ENCODE results near the gene MAP4.

MAP4 gene

GRCh38 chr3:47852604-47853602 lies 163.3 kb downstream of the MAP4 start:
- Histone ChIP-seq H2AFZ (ENCODE audit: low read length) (no peak overlapping the region), H3K9me2 (replicated peaks; ENCODE audit: low read depth, low read length) (no peaks in the 10 kb centered on the region), H3K4me3 (ENCODE audit: low read length, poor library complexity, severe bottlenecking) (no peak overlapping the region), H3K79me2 (ENCODE audit: insufficient read depth, low read length) (no peaks in the 10 kb centered on the region), H3K9ac (ENCODE audit: low read depth, low read length, poor library complexity, severe bottlenecking) (no peak overlapping the region), H3K27me3 (ENCODE audit: insufficient read depth, low read length, poor library complexity, severe bottlenecking) (no peaks in the 10 kb centered on the region), H3K9me3 (ENCODE audit: insufficient read depth, low read depth, low read length) (no peaks in the 10 kb centered on the region), H4K20me1 (ENCODE audit: insufficient read depth, low read length, poor library complexity, severe bottlenecking) (no peaks in the 10 kb centered on the region), H3K36me3 (ENCODE audit: insufficient read depth, low read length) (peaks cover 57% of the 10 kb centered on the region; the same call in 1 of the 2 replicates), H3K4me2 (ENCODE audit: low read depth, low read length, poor library complexity, severe bottlenecking) (no peak overlapping the region), H3K4me1 (ENCODE audit: insufficient read depth, low read length, poor library complexity, severe bottlenecking) (no peaks in the 10 kb centered on the region), H3F3A (ENCODE audit: low read depth) (no peaks in the 10 kb centered on the region)
- TF ChIP-seq CTCF (conservative IDR thresholded peaks at IDR 0.05; ENCODE audit: low read length) (no peak), EZH2phosphoT487 (IDR thresholded peaks at IDR 0.05; ENCODE audit: borderline replicate concordance) (no peak)

GRCh38 chr3:47851888-47852603 lies 164.2 kb downstream of the MAP4 start:
- Histone ChIP-seq H3K4me3 (ENCODE audit: low read length, poor library complexity, severe bottlenecking) (no peak overlapping the region), H3K4me2 (ENCODE audit: low read depth, low read length, poor library complexity, severe bottlenecking) (no peak overlapping the region), H4K20me1 (ENCODE audit: insufficient read depth, low read length, poor library complexity, severe bottlenecking) (no peaks in the 10 kb centered on the region), H3K9ac (ENCODE audit: low read depth, low read length, poor library complexity, severe bottlenecking) (no peak overlapping the region), H3K9me2 (replicated peaks; ENCODE audit: low read depth, low read length) (no peaks in the 10 kb centered on the region), H3K36me3 (ENCODE audit: insufficient read depth, low read length) (peaks cover 65% of the 10 kb centered on the region; the same call in 1 of the 2 replicates), H3K4me1 (ENCODE audit: insufficient read depth, low read length, poor library complexity, severe bottlenecking) (no peaks in the 10 kb centered on the region), H3K27me3 (ENCODE audit: insufficient read depth, low read length, poor library complexity, severe bottlenecking) (no peaks in the 10 kb centered on the region), H3F3A (ENCODE audit: low read depth) (no peaks in the 10 kb centered on the region), H2AFZ (ENCODE audit: low read length) (no peak overlapping the region), H3K79me2 (ENCODE audit: insufficient read depth, low read length) (no peaks in the 10 kb centered on the region), H3K9me3 (ENCODE audit: insufficient read depth, low read depth, low read length) (no peaks in the 10 kb centered on the region)
- TF ChIP-seq CTCF (conservative IDR thresholded peaks at IDR 0.05; ENCODE audit: low read length) (no peak), EZH2phosphoT487 (IDR thresholded peaks at IDR 0.05; ENCODE audit: borderline replicate concordance) (no peak)

- H4K20me1 ChIP-seq (ENCODE audit: insufficient read depth, low read length, poor library complexity, severe bottlenecking): no peaks in the 10 kb centered on the region
- no peaks in the 10 kb centered on the region for H3K9me2 ChIP-seq (replicated peaks; ENCODE audit: low read depth, low read length)
- peaks cover 73% of the 10 kb centered on the region; the same call in 1 of the 2 replicates for H3K36me3 ChIP-seq (ENCODE audit: insufficient read depth, low read length)
- H3K27me3 ChIP-seq (ENCODE audit: insufficient read depth, low read length, poor library complexity, severe bottlenecking): no peaks in the 10 kb centered on the region
- no peaks in the 10 kb centered on the region for H3K4me1 ChIP-seq (ENCODE audit: insufficient read depth, low read length, poor library complexity, severe bottlenecking)
- H2AFZ ChIP-seq (ENCODE audit: low read length): no peak overlapping the region
- TF ChIP-seq CTCF (conservative IDR thresholded peaks at IDR 0.05; ENCODE audit: low read length) (no peak), EZH2phosphoT487 (IDR thresholded peaks at IDR 0.05; ENCODE audit: borderline replicate concordance) (no peak)
- no peaks in the 10 kb centered on the region for H3K79me2 ChIP-seq (ENCODE audit: insufficient read depth, low read length)
- H3F3A ChIP-seq (ENCODE audit: low read depth): no peaks in the 10 kb centered on the region
- H3K4me2 ChIP-seq (ENCODE audit: low read depth, low read length, poor library complexity, severe bottlenecking): no peak overlapping the region
- no peak overlapping the region for H3K9ac ChIP-seq (ENCODE audit: low read depth, low read length, poor library complexity, severe bottlenecking)
- no peak overlapping the region for H3K4me3 ChIP-seq (ENCODE audit: low read length, poor library complexity, severe bottlenecking)
- H3K9me3 ChIP-seq (ENCODE audit: insufficient read depth, low read depth, low read length): no peaks in the 10 kb centered on the region
Observed at GRCh38 chr3:47850564-47851410, 165.4 kb downstream of the MAP4 start.

Data from Loucy (cell line).